GM06990 (cell line): ENCODE results near the gene ASB12.

ENCODE experiments used
- DNase-seq: peaks from one replicate; pipeline ENCODE4 v3.0.0-alpha.2; 2011; ENCODE audit not compliant: insufficient read length; ENCODE audit errors: extremely low read depth
- H3K27me3 ChIP-seq: replicated peaks from 2 replicates; pipeline ENCODE4 v1.6.0; 2011; ENCODE audit warnings: low read length; ENCODE audit not compliant: control insufficient read depth, insufficient read depth
- H3K36me3 ChIP-seq: 2 replicates; pipeline ENCODE4 v1.5.1; 2011; ENCODE audit warnings: low read length; ENCODE audit not compliant: control insufficient read depth, insufficient read depth
- H3K4me3 ChIP-seq: replicated peaks from 2 replicates; pipeline ENCODE4 v1.5.1; 2011; ENCODE audit warnings: low read depth, mild to moderate bottlenecking, control low read depth, low read length
- TF ChIP-seq, protein P1 (sequence below): IDR thresholded peaks from 2 replicates; pipeline ENCODE4 v1.5.1; 2011; ENCODE audit warnings: low read length, control low read depth, mild to moderate bottlenecking, inconsistent platforms; ENCODE audit not compliant: insufficient read depth, poor library complexity, severe bottlenecking

The ASB12 gene

DNA sequence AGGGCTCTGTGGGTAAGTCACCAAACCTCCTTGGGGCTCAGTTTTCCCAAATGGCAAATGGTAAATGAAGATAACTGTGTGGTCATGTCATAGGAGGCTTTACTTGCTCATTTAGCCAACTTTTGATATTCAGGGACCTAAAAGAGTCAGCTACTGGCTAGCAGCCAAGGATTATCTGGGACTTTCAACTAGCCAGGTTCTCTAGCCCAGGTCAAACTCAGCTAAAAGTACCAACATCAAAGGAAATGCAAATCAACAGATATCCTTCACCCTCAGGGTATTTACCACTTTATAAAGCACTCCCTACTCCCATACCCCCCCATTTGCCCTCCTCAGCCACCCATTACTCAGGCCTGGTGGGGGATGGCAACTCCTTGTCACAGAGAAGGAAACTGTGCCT is 32.4 kb downstream of the ASB12 start:
- no peaks in the 10 kb centered on the region for H3K36me3 ChIP-seq
- H3K27me3 ChIP-seq = no peaks in the 10 kb centered on the region
- no peak for DNase-seq
- H3K4me3 ChIP-seq = no peak overlapping the region
- TF ChIP-seq, protein P1, sequence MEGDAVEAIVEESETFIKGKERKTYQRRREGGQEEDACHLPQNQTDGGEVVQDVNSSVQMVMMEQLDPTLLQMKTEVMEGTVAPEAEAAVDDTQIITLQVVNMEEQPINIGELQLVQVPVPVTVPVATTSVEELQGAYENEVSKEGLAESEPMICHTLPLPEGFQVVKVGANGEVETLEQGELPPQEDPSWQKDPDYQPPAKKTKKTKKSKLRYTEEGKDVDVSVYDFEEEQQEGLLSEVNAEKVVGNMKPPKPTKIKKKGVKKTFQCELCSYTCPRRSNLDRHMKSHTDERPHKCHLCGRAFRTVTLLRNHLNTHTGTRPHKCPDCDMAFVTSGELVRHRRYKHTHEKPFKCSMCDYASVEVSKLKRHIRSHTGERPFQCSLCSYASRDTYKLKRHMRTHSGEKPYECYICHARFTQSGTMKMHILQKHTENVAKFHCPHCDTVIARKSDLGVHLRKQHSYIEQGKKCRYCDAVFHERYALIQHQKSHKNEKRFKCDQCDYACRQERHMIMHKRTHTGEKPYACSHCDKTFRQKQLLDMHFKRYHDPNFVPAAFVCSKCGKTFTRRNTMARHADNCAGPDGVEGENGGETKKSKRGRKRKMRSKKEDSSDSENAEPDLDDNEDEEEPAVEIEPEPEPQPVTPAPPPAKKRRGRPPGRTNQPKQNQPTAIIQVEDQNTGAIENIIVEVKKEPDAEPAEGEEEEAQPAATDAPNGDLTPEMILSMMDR = no peak

DNA sequence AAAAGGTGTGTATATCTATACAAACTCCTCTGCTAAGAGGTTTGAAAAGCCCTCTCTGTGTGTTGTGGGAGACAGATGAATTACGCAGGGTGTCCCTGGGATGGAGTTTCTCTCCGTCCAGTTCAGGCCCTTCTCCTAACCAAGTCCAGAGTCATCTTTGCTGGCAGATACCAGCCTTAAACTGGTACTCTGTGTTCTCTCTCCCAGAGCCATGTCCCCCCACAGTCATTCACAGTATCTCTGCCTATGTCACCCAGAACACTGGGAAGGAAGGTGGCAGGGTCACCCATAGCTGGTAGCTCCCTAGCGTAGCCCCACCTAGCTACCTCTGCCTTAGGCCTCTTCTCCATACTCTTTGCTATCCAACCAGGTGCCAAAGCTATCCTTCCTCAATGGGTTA is 33.8 kb downstream of the ASB12 start:
- TF ChIP-seq, protein P1 = no peak
- Histone ChIP-seq H3K4me3 (no peak overlapping the region), H3K27me3 (no peaks in the 10 kb centered on the region), H3K36me3 (no peaks in the 10 kb centered on the region; the same call in 1 of the 2 replicates)
- DNase-seq = no peak

- no peaks in the 10 kb centered on the region; the same call in 1 of the 2 replicates for H3K36me3 ChIP-seq
- H3K4me3 ChIP-seq = no peak overlapping the region
- TF ChIP-seq, protein P1 = no peak
- DNase-seq = no peak
- H3K27me3 ChIP-seq = no peaks in the 10 kb centered on the region
Observed at GRCh38 chrX:64195862-64196261, 34.5 kb downstream of the ASB12 start.

DNA sequence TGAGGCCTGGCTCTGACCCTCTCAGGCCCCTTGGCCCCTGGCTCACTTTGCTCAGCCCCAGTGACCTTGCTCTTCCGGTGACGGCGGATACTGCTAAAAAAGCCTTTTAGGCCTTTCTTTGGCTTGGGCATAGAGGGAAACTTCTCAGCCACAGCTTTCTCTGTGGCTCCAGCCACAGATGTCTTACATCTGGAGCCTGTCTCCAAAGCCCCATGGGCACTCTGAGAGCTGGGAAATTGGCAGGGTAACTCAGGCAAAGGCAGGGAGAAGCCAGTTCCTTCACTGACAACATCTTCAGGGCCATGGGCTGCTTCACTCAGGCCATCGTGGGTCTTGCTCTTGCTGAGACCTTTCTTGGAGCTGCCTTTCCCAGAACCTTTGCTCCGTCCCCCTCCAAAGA is 37.7 kb downstream of the ASB12 start:
- no peaks in the 10 kb centered on the region; the same call in 1 of the 2 replicates for H3K36me3 ChIP-seq
- DNase-seq = no peak
- no peak overlapping the region for H3K4me3 ChIP-seq
- TF ChIP-seq, protein P1 = no peak
- H3K27me3 ChIP-seq = no peaks in the 10 kb centered on the region

GRCh38 chrX:64192040-64192439 is 38.4 kb downstream of the ASB12 start:
- TF ChIP-seq, protein P1 = no peak
- no peak for DNase-seq
- H3K27me3 ChIP-seq = no peaks in the 10 kb centered on the region
- H3K4me3 ChIP-seq = no peak overlapping the region
- no peaks in the 10 kb centered on the region; the same call in 1 of the 2 replicates for H3K36me3 ChIP-seq
